Liver (tissue), 9 donors: Measurements from ENCODE around the gene PCDHB15. TPM values are rescaled to one million over a fixed set of nuclear protein-coding genes. Genes with fewer than 3 reads are reported as not detected.
A peak's percentile ranks its signal among the peaks of the same experiment; 100 is the strongest.

Experiments
- DNase-seq: peaks from one replicate; pipeline ENCODE4 v3.0.0-alpha.2; 2017; ENCODE audit warnings: low spot score
- H3K27ac ChIP-seq, 2 donors: one replicate each; pipeline ENCODE4 v1.7.0; 2013; ENCODE audit warnings: inconsistent platforms in 2 of 2, low read length in 2 of 2, control low read depth in 1 of 2, low read depth in 1 of 2, mild to moderate bottlenecking in 1 of 2
- H3K27me3 ChIP-seq, 4 donors: one replicate each; pipeline versions ENCODE4 v1.6.1 to v1.7.0; 2013; ENCODE audit warnings: low read length in 3 of 4, inconsistent platforms in 1 of 4, mild to moderate bottlenecking in 1 of 4, moderate library complexity in 1 of 4; ENCODE audit not compliant: control insufficient read depth in 4 of 4, insufficient read depth in 4 of 4
- H3K36me3 ChIP-seq, 4 donors: one replicate each; pipeline versions ENCODE4 v1.6.1 to v1.7.0; 2013; ENCODE audit warnings: low read length in 3 of 4, mild to moderate bottlenecking in 3 of 4, low read depth in 1 of 4, moderate library complexity in 1 of 4; ENCODE audit not compliant: control insufficient read depth in 4 of 4, insufficient read depth in 3 of 4
- H3K4me1 ChIP-seq, 4 donors: one replicate each; pipeline versions ENCODE4 v1.6.1 to v1.7.0; 2013; ENCODE audit warnings: low read length in 3 of 4, mild to moderate bottlenecking in 3 of 4, moderate library complexity in 1 of 4; ENCODE audit not compliant: control insufficient read depth in 4 of 4, insufficient read depth in 4 of 4
- H3K4me3 ChIP-seq, 3 donors: one replicate each; pipeline versions ENCODE4 v1.6.1 to v1.7.0; 2013; ENCODE audit warnings: low read length in 3 of 3, control low read depth in 1 of 3, low read depth in 1 of 3, mild to moderate bottlenecking in 1 of 3
- H3K9ac ChIP-seq, 2 donors: one replicate each; pipeline ENCODE4 v1.7.0; 2013; ENCODE audit warnings: low read length in 2 of 2, mild to moderate bottlenecking in 2 of 2, moderate library complexity in 2 of 2, control low read depth in 1 of 2, low read depth in 1 of 2
- H3K9me3 ChIP-seq, 4 donors: one replicate each; pipeline versions ENCODE4 v1.6.1 to v1.7.0; 2013; ENCODE audit warnings: low read length in 3 of 4; ENCODE audit not compliant: control insufficient read depth in 4 of 4
- ATF3 ChIP-seq: IDR thresholded peaks from 2 replicates; pipeline ENCODE4 v1.6.1; 2016; ENCODE audit warnings: antibody characterized with exemption
- CTCF ChIP-seq: fragments of 150-350 bp; IDR thresholded peaks from 2 replicates; pipeline ENCODE4 v1.5.1; 2017; ENCODE audit warnings: improper control_type of control experiment, low read depth, low read length; ENCODE audit not compliant: missing input control
- EGR1 ChIP-seq, 2 donors: IDR thresholded peaks; 2 replicates each; pipeline ENCODE4 v1.6.1; 2016 to 2018; ENCODE audit warnings: antibody characterized with exemption in 2 of 2, low read depth in 2 of 2
- FOXA1 ChIP-seq: IDR thresholded peaks from 2 replicates; pipeline ENCODE4 v1.6.1; 2016; ENCODE audit warnings: antibody characterized with exemption
- FOXA2 ChIP-seq: IDR thresholded peaks from 2 replicates; pipeline ENCODE4 v1.6.1; 2016; ENCODE audit warnings: antibody characterized with exemption
- GABPA ChIP-seq, 2 donors: IDR thresholded peaks in 1 of 2; conservative IDR thresholded peaks in 1 of 2; 2 replicates each; pipeline ENCODE4 v1.6.1; 2016; ENCODE audit warnings: antibody characterized with exemption in 2 of 2, mild to moderate bottlenecking in 1 of 2, moderate library complexity in 1 of 2
- HNF4A ChIP-seq, 2 donors: conservative IDR thresholded peaks; 2 replicates each; pipeline ENCODE4 v1.6.1; 2016; ENCODE audit warnings: antibody characterized with exemption in 2 of 2, mild to moderate bottlenecking in 2 of 2
- HNF4G ChIP-seq: IDR thresholded peaks from 2 replicates; pipeline ENCODE4 v1.6.1; 2016; ENCODE audit warnings: antibody characterized with exemption
- JUND ChIP-seq, 2 donors: IDR thresholded peaks; 2 replicates each; pipeline ENCODE4 v1.6.1; 2016; ENCODE audit warnings: antibody characterized with exemption in 2 of 2
- MAX ChIP-seq: IDR thresholded peaks from 2 replicates; pipeline ENCODE4 v1.6.1; 2016; ENCODE audit warnings: antibody characterized with exemption
- NR2F2 ChIP-seq: IDR thresholded peaks from 2 replicates; pipeline ENCODE4 v1.6.1; 2016; ENCODE audit warnings: antibody characterized with exemption
- RAD21 ChIP-seq, 2 donors: IDR thresholded peaks; 2 replicates each; pipeline ENCODE4 v1.6.1; 2016; ENCODE audit warnings: antibody characterized with exemption in 2 of 2, mild to moderate bottlenecking in 2 of 2
- REST ChIP-seq: IDR thresholded peaks from 2 replicates; pipeline ENCODE4 v1.6.1; 2016; ENCODE audit warnings: antibody characterized with exemption, mild to moderate bottlenecking
- RXRA ChIP-seq, 2 donors: IDR thresholded peaks; 2 replicates each; pipeline ENCODE4 v1.6.1; 2017 to 2018; ENCODE audit warnings: antibody characterized with exemption in 2 of 2, mild to moderate bottlenecking in 1 of 2
- SP1 ChIP-seq: IDR thresholded peaks from 2 replicates; pipeline ENCODE4 v1.6.1; 2018; ENCODE audit warnings: antibody characterized with exemption, mild to moderate bottlenecking
- TAF1 ChIP-seq: conservative IDR thresholded peaks from 2 replicates; pipeline ENCODE4 v1.6.1; 2016; ENCODE audit warnings: antibody characterized with exemption, mild to moderate bottlenecking
- YY1 ChIP-seq: IDR thresholded peaks from 2 replicates; pipeline ENCODE4 v1.6.1; 2016; ENCODE audit warnings: antibody characterized with exemption, mild to moderate bottlenecking
- polyA plus RNA-seq, 2 donors: library from polyadenylated mRNA; stranded (reverse) in 1 of 2; unstranded in 1 of 2; fragments of 200-250 nt in 1 of 2; fragments of >200 nt in 1 of 2; fragmentation: Nextera tagmentation in 1 of 2; extraction: Ambion mirVana in 1 of 2; gene quantifications; one replicate each; pipeline versions ENCODE4 v1.2.1 to v1.2.3, GENCODE V29; 2013 to 2015
- total RNA-seq, 2 donors: library from RNA; depleted of rRNA; stranded (reverse); fragments of >200 nt; gene quantifications; one replicate each; pipeline ENCODE4 v1.2.3, GENCODE V29; 2014
- TF ChIP-seq, protein P1 (sequence below): IDR thresholded peaks from 2 replicates; pipeline ENCODE4 v1.6.1; 2016; ENCODE audit warnings: antibody characterized with exemption
- donor health status: healthy.
- donor health status: healthy.
- donor health status: healthy.
- donor health status: healthy.
- donor health status: healthy.

PCDHB15 gene
- total and polyA plus RNA-seq, 4 donors, result 0.21 to 0.59 (median 0.40) TPM

- TF ChIP-seq CTCF (no peak), ATF3 (no peak)
Measured at GRCh38 chr5:141258464-141258863, 13.3 kb downstream of the PCDHB15 start (continued).

DNA sequence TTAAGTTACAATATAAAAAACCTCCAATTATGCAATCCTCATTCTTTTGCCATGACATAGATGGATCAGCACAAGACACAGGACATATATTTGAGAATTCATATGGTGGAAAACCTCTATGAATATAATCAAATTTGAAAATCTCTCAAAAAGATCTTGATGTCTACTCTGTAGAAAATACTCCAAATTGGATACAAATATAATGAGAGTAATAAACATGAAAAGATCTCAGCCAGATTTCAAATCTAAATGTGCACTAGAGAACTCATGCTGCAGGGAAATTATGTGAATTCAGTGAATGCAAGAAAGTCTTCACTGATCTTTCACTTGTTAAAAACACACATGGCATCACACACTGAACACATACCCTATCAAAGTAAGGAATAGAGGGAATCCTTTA lies 13.8 kb downstream of the PCDHB15 start:
- no peaks in the 10 kb centered on the region for H3K36me3 ChIP-seq
- no peak overlapping the region for H3K27ac ChIP-seq
- H3K4me3 ChIP-seq, result peak overlapping the region in 1 of 3 donors; percentile 29
- DNase-seq, result no peak
- TF ChIP-seq RAD21 (IDR thresholded peaks at IDR 0.05), result no peak
- TF ChIP-seq NR2F2, result no peak
- TF ChIP-seq TAF1, result no peak
- TF ChIP-seq JUND (IDR thresholded peaks at IDR 0.05), result no peak
- no peak for TF ChIP-seq ATF3
- TF ChIP-seq EGR1 (IDR thresholded peaks at IDR 0.05; ENCODE audit: low read depth in 2 of 2), result no peak
- no peak for TF ChIP-seq FOXA2
- no peak for TF ChIP-seq HNF4A (conservative IDR thresholded peaks at IDR 0.05)
- TF ChIP-seq REST, result no peak
- no peak for TF ChIP-seq GABPA (IDR thresholded peaks at IDR 0.05 in 1 of 2, conservative IDR thresholded peaks at IDR 0.05 in 1 of 2)
- TF ChIP-seq YY1, result no peak
- no peak for TF ChIP-seq MAX
- no peak for TF ChIP-seq CTCF
- no peak for TF ChIP-seq RXRA (IDR thresholded peaks at IDR 0.05)
- TF ChIP-seq, protein P1, sequence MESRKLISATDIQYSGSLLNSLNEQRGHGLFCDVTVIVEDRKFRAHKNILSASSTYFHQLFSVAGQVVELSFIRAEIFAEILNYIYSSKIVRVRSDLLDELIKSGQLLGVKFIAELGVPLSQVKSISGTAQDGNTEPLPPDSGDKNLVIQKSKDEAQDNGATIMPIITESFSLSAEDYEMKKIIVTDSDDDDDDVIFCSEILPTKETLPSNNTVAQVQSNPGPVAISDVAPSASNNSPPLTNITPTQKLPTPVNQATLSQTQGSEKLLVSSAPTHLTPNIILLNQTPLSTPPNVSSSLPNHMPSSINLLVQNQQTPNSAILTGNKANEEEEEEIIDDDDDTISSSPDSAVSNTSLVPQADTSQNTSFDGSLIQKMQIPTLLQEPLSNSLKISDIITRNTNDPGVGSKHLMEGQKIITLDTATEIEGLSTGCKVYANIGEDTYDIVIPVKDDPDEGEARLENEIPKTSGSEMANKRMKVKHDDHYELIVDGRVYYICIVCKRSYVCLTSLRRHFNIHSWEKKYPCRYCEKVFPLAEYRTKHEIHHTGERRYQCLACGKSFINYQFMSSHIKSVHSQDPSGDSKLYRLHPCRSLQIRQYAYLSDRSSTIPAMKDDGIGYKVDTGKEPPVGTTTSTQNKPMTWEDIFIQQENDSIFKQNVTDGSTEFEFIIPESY, result no peak
- no peak for TF ChIP-seq SP1
- no peak for TF ChIP-seq HNF4G
- no peak for TF ChIP-seq FOXA1
- no peaks in the 10 kb centered on the region for H3K4me1 ChIP-seq
- H3K9ac ChIP-seq, result no peak overlapping the region
- H3K9me3 ChIP-seq, result peaks cover 28 to 92% (median 64%) of the 10 kb centered on the region in 4 donors
- no peaks in the 10 kb centered on the region for H3K27me3 ChIP-seq
